CD4-positive, alpha-beta T cell treated with Interleukin-10 for 1 hour (primary cell): ENCODE data around the gene ERVK3-1.
A peak's percentile ranks its signal among the peaks of the same experiment; 100 is the strongest.
"Not testable (repeated sequence)": the region's sequence is repeated elsewhere in the genome, so short reads cannot be mapped to it uniquely, and the experiment has no call there.

Source experiments
- DNase-seq: peaks from one replicate; pipeline ENCODE4 v3.0.0-alpha.2; 2020

Gene ERVK3-1

DNA sequence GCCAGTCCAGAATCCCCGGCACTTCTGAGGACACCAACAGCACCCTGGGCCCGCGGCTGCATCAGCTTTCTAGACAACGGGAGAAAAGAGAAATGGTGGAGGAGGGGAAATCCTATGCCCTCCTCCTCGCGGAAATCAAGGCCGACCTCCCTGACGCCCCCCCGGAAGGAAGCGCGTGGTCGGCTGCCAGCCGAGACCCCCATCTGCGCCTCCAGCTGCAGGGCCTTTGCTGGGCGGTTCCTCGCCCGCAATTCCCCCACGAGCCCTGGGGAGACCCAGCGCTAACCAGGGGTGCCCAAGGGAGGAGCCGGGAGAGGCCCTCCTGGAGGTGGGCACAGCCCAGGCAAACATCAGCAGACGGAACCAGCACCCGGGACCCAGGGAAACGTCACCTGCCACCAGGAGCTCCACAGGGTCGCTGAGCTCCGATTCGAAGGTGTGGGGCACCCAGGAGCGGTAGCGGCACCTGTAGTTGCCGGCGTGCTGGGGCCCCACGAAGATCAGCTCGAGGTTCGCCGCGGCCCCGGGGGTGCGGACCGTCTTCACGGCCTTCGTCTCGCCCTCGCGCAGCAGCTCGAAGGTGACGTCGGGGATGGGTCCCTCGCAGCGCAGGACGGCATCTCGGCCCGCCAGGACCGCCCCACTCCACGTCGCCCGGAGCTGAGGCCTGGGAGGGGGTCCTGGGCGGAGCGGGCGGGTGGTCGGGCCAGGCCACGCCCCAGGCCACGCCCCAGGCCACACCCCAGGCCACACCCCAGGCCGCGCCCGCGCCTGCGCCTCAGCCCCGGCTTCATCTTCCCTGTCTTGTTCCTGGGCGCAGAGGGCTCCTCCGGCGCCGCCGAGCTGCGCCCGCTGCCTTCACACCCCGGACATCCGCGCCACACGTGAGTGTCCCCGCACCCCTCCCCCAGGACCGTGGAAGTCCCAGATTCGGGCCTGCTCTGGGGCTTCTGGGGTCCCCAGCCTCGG is 42.1 kb downstream of the ERVK3-1 start:
- DNase-seq = peak; percentile 77

DNA sequence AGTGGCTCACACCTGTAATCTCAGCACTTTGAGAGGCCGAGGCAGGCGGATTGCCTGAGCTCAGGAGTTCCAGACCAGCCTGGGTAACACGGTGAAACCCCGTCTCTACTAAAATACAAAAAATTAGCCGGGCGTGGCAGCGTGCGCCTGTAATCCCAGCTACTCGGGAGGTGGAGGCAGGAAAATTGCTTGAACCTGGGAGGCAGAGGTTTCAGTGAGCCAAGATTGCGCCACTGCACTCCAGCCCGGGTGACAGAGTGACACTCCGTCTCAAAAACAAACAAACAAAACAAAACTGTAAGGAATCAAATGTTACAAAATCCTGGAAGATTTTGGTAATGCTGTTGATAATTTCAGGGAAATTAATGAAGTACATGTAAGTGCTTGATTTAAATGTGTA is 42.9 kb downstream of the ERVK3-1 start:
- DNase-seq = not testable (repeated sequence)

- no peak for DNase-seq
Measured at GRCh38 chr19:58349590-58349989, 44.4 kb downstream of the ERVK3-1 start.

- DNase-seq = no peak
Measured at GRCh38 chr19:58350001-58350861, 45.1 kb downstream of the ERVK3-1 start.

DNA sequence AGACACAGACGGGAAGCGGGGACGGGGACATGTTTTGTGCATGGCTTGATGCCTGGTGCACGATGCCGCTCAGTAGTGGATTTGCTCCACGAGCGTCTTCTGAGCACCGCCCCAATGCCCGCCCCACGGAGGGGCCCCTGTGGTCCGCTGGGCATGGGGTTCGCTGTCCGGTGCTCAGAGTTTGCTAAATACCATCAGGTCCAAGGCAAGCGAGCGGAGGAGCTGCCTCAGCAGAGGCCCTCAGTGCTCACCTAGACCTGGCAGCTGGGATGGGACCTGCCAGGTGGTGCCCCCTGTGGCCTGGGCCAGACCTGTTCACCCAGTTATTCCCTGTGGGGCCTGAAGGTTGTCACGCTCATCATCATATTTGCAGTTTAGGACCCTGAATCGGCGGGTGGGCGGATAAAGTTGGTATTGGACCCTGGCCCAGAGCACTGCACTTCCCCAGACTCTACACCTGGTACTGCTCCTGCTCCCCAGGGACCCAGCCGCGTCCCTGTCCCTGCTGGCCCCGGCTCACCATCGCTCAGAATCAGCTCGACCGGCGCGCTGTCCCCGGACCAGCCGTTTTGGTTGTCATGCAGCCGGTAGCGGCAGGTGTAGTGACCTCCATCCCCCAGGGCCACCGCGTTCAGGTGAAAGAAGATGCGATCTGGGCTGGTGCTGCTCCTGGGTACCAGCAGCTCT is 45.8 kb downstream of the ERVK3-1 start:
- no peak for DNase-seq

- no peak for DNase-seq
Measured at GRCh38 chr19:58351558-58351878, 46.3 kb downstream of the ERVK3-1 start.

GRCh38 chr19:58351990-58352755 is 47.0 kb downstream of the ERVK3-1 start:
- DNase-seq = no peak

GRCh38 chr19:58352760-58353671 is 47.8 kb downstream of the ERVK3-1 start, which contains the start of gene A1BG:
TSS of gene A1BG (minus strand) at chr19:58353492. CDS start at chr19:58353437, 55 bp downstream.
- DNase-seq = no peak

DNA sequence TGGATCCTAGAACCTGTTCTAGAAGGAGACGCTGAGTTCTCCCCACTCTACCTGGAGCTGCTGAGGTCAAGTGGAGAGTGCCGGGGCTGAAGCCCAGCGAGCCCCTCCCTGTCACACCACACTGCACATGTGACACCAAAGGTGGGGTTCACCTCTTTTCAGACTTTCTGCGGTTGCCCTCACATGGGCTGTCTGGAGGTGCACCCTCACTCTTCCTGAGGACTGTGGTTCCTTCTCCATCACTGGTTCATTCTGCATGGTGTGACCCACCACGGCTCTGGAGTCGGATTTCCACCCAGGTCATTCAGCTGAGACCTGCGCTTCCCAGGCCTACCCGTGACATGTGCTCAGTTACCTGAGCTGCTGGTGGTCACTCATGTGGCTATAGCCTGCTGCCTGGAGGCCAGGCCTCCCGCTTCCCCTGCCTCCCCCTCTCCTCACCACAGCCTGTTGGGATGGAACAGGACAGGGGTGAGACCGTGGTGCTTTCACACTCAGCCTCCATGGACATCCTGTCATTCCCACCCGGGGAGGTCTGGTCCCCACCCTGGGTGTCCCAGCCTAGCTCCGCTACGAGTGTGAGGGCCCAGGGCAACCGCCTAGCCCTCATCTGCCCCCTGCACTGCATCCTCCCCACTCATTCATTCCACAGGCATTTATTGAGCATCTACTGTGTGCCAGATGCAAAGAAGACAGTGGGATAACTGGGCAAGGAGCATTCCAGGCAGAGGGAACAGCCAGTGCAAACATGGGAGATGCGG is 48.7 kb downstream of the ERVK3-1 start:
- DNase-seq = no peak

- no peak for DNase-seq
Measured at GRCh38 chr19:58354478-58355030, 49.4 kb downstream of the ERVK3-1 start.

DNA sequence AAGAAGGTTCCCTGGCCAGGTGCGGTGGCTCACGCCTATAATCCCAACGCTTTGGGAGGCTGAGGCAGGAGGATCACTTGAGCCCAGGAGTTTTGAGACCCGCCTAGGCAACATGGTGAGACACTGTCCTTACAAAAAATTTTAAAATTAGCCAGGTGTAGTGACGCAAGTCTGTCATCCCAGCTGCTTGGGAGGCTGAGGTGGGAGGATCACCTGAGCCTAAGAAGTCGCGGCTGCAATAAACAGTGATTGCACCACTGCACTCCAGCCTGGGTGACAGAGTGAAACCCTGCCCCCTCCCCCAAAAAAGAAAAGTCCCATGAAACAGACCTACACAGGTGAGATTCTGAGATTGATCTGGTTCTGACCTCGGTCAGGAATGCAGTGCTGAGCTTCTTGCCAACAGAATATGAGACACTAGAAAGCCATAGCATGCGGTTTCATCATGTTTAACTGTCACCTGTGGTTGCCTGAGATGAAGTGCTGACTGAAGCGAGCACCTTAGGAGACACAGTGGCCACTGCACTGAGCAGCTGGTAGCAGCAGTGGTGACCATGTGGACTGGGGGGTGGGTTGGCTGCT is 50.1 kb downstream of the ERVK3-1 start:
- DNase-seq = no peak

- DNase-seq = peak; percentile 29
Measured at GRCh38 chr19:58355908-58356765, 51.0 kb downstream of the ERVK3-1 start.

- no peak for DNase-seq
Measured at GRCh38 chr19:58356766-58357480, 51.7 kb downstream of the ERVK3-1 start.

DNA sequence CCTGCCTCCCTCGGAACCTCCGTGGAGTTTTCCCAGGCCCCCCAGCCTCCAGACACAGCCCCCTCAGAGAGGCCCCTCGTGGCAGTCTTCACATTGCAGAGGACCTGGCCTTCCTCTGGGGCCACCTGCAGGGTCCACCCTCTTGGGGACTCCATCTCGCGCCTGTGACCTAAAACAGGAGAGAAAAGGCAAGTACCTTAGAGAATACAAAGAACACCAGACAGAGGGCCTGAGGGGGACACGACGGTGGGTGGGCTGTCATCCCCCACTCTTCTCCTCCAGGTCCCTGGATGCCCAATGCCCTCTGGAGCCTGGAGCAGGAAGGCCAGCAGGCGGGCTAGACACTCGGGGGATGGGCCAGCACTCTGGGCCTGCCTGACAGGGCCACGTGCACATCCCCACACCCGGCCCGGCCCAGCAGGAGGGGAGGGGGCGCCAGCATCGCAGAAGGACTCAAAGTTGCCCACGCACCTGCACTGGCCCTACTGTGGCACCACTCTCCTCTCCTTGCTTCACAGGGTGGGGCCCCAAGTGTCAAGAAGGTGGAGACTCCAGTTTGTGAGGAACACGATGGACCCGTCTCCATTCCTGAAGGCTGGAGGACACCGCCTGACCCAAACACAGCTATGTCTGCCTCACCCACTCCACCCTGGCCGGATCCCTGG is 52.4 kb downstream of the ERVK3-1 start:
- DNase-seq = no peak

DNA sequence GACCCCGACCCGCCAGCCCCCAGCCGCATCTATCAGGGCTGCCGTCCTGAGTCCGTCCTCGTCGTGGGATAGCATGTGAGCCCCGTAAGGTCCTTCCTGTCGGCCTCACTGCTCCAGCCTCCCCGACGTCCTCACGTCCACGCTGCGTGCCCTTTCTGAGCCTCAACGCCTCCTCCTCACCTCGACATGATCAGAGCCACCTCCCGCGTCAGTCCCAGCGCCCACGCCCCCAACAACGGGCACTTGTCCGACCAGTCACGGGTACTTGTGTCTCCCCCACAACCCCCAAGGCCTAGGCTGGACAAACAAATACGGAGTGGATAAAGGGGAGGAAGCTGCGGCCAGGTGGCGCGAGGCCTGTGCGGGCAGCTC is 56.7 kb downstream of the ERVK3-1 start:
- no peak for DNase-seq

DNA sequence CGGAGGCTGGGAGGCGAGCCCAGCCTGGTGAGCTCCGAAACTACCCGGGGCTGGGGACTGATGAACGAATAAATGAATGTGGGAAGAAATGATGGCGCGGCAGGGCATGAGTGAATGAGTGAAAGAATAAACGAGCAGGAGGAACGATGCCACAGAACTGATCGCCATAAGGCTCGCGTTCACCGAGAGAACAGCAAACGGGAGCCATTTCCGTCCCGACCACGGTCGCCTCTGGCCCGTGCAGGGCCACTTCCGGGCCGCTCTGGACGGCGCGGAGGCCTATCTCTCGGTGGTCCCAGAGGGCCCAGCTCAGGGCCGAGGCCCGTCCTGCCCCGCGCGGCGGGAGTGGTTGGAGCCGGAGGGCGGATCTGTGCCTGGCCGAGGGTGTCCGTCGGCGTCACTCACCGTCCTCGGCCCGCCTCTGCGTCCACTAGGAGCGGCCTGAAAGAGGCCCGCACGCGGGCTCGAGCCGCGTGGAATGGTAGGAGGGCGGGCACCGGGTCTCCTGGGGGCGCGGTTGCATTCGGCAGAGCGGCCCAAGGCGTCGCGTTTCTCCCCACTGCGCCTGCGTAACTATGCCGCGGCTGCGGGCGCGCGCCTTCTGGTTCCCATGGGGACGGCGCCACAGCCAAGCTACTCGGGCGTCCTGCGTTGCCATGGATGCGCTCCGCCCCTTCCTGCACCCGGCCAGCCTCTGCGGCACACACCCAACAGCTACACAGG is 57.3 kb downstream of the ERVK3-1 start, which contains the start of gene ZNF497:
ZNF497 (minus strand) TSS at position 480 of the 723 bp plus-strand sequence. CDS start 5,116 bp downstream, outside the sequence.
- peak; percentile 97 for DNase-seq

- DNase-seq = no peak
Measured at GRCh38 chr19:58364146-58364545, 59.0 kb downstream of the ERVK3-1 start.
